Prostate gland (tissue), 2 donors: ENCODE results near the gene WDR38.

Source experiments
- CTCF ChIP-seq, 4 experiments: fragments of 200-600 bp in 2 of 4; fragments of 450-650 bp in 2 of 4; sonication (generic) in 2 of 4; IDR thresholded peaks; 1 replicate in 3 of 4; 2 replicates in 1 of 4; pipeline ENCODE4 v1.5.1; 2016 to 2019; ENCODE audit warnings: antibody characterized with exemption in 4 of 4, mild to moderate bottlenecking in 2 of 4, moderate library complexity in 2 of 4
- POLR2A ChIP-seq: fragments of 450-650 bp; IDR thresholded peaks from one replicate; pipeline ENCODE4 v1.6.1; 2016; ENCODE audit warnings: antibody characterized with exemption, mild to moderate bottlenecking
- POLR2AphosphoS5 ChIP-seq: sonication (generic); formaldehyde crosslinking; IDR thresholded peaks from one replicate; pipeline ENCODE4 v1.6.1; 2017; ENCODE audit warnings: antibody characterized with exemption

- TF ChIP-seq CTCF (IDR thresholded peaks at IDR 0.05) (no peak), POLR2A (no peak), POLR2AphosphoS5 (no peak)
Observed at GRCh38 chr9:124834591-124834990, 18.7 kb upstream of the WDR38 start.
